SJSA1 (cell line): ENCODE measurements around the gene PRSS27. TPM values are rescaled to one million over a fixed set of nuclear protein-coding genes. Genes with fewer than 3 reads are reported as not detected.
"Not testable (repeated sequence)": the region's sequence is repeated elsewhere in the genome, so short reads cannot be mapped to it uniquely, and the experiment has no call there.

Experiments
- DNase-seq, 2 experiments: peaks; one replicate each; pipeline ENCODE4 v3.0.0-alpha.2; 2015 to 2020; ENCODE audit warnings: low spot score in 2 of 2, low read depth in 1 of 2
- H3K27ac ChIP-seq: fragments of 250-450 bp; sonication (Bioruptor Pico); 2 replicates; pipeline ENCODE4 v1.5.1; 2020; ENCODE audit warnings: mild to moderate bottlenecking, moderate library complexity
- H3K27me3 ChIP-seq: fragments of 250-450 bp; sonication (Bioruptor Pico); replicated peaks from 2 replicates; pipeline ENCODE4 v1.5.1; 2020; ENCODE audit warnings: mild to moderate bottlenecking, moderate library complexity
- H3K36me3 ChIP-seq: fragments of 250-450 bp; sonication (Bioruptor Pico); 2 replicates; pipeline ENCODE4 v1.5.1; 2020; ENCODE audit warnings: mild to moderate bottlenecking
- H3K4me1 ChIP-seq: fragments of 250-450 bp; sonication (Bioruptor Pico); replicated peaks from 2 replicates; pipeline ENCODE4 v1.6.1; 2021; ENCODE audit warnings: mild to moderate bottlenecking
- H3K4me3 ChIP-seq: fragments of 250-450 bp; sonication (Bioruptor Pico); 2 replicates; pipeline ENCODE4 v1.5.1; 2020; ENCODE audit warnings: mild to moderate bottlenecking
- H3K9me3 ChIP-seq: fragments of 250-450 bp; sonication (Bioruptor Pico); replicated peaks from 2 replicates; pipeline ENCODE4 v1.5.1; 2020; ENCODE audit warnings: mild to moderate bottlenecking
- total RNA-seq: library from RNA; depleted of rRNA; stranded (reverse); fragments of >200 nt; shearing (Covaris generic); gene quantifications from 2 replicates; pipeline ENCODE4 v1.2.3, GENCODE V29; 2014

Gene PRSS27
- total RNA-seq, 1 experiment from 2014 or later = 0.37 TPM

GRCh38 chr16:2724816-2725348 lies 4.9 kb upstream of the PRSS27 start:
- no peak overlapping the region for H3K4me3 ChIP-seq
- H3K27me3 ChIP-seq = peaks cover 15% of the 10 kb centered on the region
- DNase-seq = no peak
- H3K36me3 ChIP-seq = no peaks in the 10 kb centered on the region
- no peak overlapping the region for H3K27ac ChIP-seq
- no peaks in the 10 kb centered on the region for H3K9me3 ChIP-seq
- peaks cover 15% of the 10 kb centered on the region; the same call in 1 of the 2 replicates for H3K4me1 ChIP-seq

- Histone ChIP-seq H3K4me1 (peaks cover 15% of the 10 kb centered on the region; the same call in 1 of the 2 replicates), H3K27me3 (peaks cover 15% of the 10 kb centered on the region), H3K4me3 (no peak overlapping the region), H3K9me3 (no peaks in the 10 kb centered on the region), H3K27ac (no peak overlapping the region), H3K36me3 (no peaks in the 10 kb centered on the region)
- DNase-seq = no peak
Observed at GRCh38 chr16:2724088-2724676, 4.2 kb upstream of the PRSS27 start.

GRCh38 chr16:2721634-2722173 lies 1.7 kb upstream of the PRSS27 start:
- Histone ChIP-seq H3K4me1 (peaks cover 15% of the 10 kb centered on the region; the same call in 1 of the 2 replicates), H3K4me3 (peak overlapping the region; percentile 53), H3K27me3 (peaks cover 15% of the 10 kb centered on the region)
- H3K27ac ChIP-seq, H3K36me3 ChIP-seq, H3K9me3 ChIP-seq, DNase-seq: not testable (repeated sequence)

DNA sequence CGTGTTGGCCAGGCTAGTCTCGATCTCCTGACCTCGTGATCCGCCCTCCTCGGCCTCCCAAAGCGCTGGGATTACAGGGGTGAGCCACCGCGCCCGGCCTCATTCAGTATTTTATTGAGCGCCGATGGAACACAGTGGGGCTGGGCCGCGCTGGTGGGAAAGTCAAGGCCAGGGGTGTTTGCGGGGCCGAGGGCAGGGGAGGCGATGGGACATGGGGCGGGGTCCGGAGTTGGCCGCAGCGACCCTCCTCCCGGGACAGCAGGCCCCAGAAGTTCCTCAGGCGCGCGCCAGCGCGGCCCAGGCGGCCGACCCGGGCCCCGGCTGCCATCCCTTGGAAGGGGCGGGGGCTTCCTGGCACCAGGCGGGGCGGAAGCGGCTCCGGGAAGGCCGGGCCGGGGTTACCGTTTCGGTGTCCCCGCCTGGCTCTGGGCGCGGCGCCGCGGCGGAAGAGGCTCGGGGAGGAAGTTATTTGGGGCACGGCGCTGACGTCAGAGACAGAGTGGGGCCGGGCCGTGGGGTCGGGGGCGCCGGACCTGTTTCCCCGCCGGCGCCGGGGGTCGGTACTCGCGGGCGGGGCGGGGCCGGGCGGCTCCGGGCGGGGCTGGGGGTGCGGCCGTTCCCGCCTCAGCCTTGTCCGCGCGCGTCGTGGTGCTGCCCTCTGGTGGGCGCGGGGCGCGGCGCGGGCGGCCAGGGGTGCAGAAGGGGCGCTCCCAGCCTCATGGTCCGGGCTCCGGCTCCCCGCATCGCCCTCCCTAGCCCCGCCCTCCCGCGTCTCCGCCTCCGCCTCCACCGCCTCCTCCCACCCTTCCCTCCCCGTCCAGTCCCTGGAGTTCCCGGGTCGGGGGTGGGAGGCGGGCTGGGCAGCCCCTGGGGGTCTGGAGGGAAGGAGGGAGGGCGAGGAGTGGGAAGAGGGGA lies 952 bp upstream of the PRSS27 start:
- peaks cover 15% of the 10 kb centered on the region; the same call in 1 of the 2 replicates for H3K4me1 ChIP-seq
- H3K27ac ChIP-seq = peak overlapping the region; percentile 49
- peaks cover 16% of the 10 kb centered on the region for H3K27me3 ChIP-seq
- no peaks in the 10 kb centered on the region for H3K9me3 ChIP-seq
- DNase-seq = peak; percentile 78 to 91
- H3K4me3 ChIP-seq = peak overlapping the region; percentile 53
- no peaks in the 10 kb centered on the region for H3K36me3 ChIP-seq

GRCh38 chr16:2719328-2720063 lies 528 bp downstream of the PRSS27 start:
- H3K36me3 ChIP-seq = no peaks in the 10 kb centered on the region
- H3K4me1 ChIP-seq = peaks cover 19% of the 10 kb centered on the region
- H3K27ac ChIP-seq = no peak overlapping the region
- H3K9me3 ChIP-seq = no peaks in the 10 kb centered on the region
- no peak overlapping the region for H3K4me3 ChIP-seq
- H3K27me3 ChIP-seq = peaks cover 14% of the 10 kb centered on the region
- no peak for DNase-seq

DNA sequence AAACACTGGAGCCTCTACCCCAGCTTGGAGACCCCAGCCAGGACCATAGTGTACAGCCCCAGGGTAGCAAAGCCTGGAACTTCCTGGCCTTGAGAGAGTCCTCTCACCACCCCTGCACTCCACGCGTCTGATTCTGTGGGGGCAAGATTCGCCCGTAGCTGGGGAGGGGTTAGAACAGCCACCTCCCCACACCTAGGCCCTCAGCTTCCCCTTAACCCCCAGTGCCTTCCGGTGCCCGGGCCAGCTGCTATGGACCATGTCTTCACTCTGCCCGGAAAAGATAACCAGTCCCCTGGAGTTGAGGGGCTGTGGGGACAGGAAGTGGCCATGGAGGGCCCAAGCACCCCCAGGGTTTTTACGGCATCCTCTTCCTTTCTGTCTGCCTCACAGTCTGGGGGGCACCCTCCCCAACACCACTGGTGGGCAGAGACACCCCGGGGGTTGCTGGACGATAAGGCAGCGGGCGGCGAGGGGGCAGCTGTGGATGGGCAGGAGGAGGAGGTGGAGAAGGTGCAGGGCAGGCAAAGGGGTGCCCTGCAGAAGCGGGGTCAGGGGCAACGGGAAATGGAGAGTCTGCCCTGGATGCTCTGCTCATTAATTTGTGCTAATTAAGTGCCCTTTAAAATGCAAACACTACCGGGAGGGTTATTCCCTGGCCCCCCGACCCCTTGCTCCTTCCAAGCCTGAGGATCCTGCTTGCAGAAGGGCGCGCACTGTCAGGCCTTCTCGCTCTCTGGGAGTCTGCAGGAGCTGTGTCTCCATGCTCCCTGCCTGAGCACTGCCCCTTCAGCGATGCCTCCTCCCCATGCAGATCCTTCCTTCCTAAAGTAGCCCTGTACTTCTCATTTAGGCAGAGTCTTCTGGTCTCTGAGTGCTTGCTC lies 2.4 kb downstream of the PRSS27 start:
- Histone ChIP-seq H3K27ac (no peak overlapping the region), H3K36me3 (no peaks in the 10 kb centered on the region), H3K4me1 (peaks cover 12% of the 10 kb centered on the region), H3K9me3 (no peaks in the 10 kb centered on the region), H3K27me3 (peaks cover 9% of the 10 kb centered on the region), H3K4me3 (no peak overlapping the region)
- DNase-seq = no peak

DNA sequence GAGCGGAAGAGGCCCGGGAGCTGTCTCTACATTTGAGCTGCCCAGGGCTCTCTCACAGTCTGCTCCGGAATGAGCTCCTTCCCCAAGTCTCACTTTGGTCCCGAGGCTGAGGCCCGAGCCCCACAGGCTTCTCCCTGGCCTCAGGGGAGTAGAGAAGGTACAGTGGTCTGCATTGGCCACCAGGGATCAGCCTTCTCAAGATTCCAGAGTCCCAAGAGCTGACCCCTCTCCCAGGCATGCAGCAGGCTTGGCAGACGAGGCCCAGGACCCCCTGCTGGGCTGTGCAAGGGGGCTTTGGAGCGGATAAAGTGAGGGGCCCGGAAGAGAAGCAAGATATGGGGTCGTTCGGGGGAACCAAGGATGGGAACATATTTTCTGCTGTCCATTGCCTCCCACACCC lies 3.1 kb downstream of the PRSS27 start:
- Histone ChIP-seq H3K4me3 (no peak overlapping the region), H3K4me1 (peaks cover 12% of the 10 kb centered on the region), H3K36me3 (no peaks in the 10 kb centered on the region), H3K27ac (no peak overlapping the region), H3K27me3 (peaks cover 9% of the 10 kb centered on the region), H3K9me3 (no peaks in the 10 kb centered on the region)
- DNase-seq = no peak

GRCh38 chr16:2715966-2716885 lies 3.8 kb downstream of the PRSS27 start:
- Histone ChIP-seq H3K4me3 (no peak overlapping the region), H3K36me3 (no peaks in the 10 kb centered on the region), H3K27ac (no peak overlapping the region), H3K4me1 (peaks cover 9% of the 10 kb centered on the region), H3K9me3 (no peaks in the 10 kb centered on the region), H3K27me3 (peaks cover 9% of the 10 kb centered on the region)
- DNase-seq = no peak

DNA sequence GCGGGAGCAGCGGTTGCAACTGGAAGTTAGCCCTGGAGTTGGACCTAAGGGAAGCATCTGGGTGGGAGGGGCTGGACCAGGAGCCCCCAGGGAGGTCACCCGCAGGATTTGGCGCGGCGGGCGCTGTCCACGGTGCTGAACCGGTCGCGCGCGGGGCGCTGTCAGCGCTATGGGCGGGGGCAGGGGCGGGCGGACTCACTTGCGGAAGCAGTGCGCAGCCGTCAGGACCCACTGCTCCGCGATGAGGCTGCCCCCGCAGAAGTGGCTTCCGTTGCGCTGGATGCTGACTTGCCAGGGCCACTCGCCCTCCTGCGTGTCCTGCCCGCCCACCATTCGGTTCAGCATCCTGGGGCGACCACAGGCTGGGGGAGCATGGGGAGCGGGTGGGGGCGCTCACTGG lies 4.5 kb downstream of the PRSS27 start:
- Histone ChIP-seq H3K27ac (no peak overlapping the region), H3K9me3 (no peaks in the 10 kb centered on the region), H3K4me3 (no peak overlapping the region), H3K36me3 (no peaks in the 10 kb centered on the region; the same call in 1 of the 2 replicates), H3K4me1 (peaks cover 5% of the 10 kb centered on the region), H3K27me3 (peaks cover 9% of the 10 kb centered on the region)
- no peak for DNase-seq

DNA sequence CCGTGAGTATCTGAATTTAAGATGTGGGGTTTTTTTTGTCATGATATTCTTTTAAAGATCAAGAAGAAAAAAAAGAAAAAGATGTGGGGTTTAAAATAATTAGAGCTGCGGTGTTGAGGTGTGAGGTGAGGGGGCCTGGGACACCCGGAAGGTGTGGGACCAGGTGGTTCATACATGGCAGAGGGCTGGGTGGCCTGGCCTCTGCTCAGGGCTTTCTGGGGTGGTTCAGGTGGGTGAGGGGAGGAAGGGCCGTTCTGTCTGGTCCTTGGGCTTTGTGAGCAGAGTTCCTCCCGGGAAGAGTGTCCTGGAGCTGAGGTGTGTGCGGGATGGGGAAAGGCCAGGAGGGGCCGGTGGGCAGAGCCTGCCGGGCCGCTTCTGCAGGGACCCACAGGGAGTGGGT lies 5.0 kb downstream of the PRSS27 start:
- H3K27me3 ChIP-seq = peaks cover 9% of the 10 kb centered on the region

GRCh38 chr16:2713985-2714774 lies 5.8 kb downstream of the PRSS27 start:
- peaks cover 3% of the 10 kb centered on the region for H3K4me1 ChIP-seq
- H3K27ac ChIP-seq = no peak overlapping the region
- H3K27me3 ChIP-seq = peaks cover 9% of the 10 kb centered on the region
- H3K4me3 ChIP-seq = no peak overlapping the region
- H3K9me3 ChIP-seq = no peaks in the 10 kb centered on the region
- H3K36me3 ChIP-seq = peaks cover 8% of the 10 kb centered on the region; the same call in 1 of the 2 replicates
- no peak for DNase-seq

More for the DNA sequence above, 5.0 kb downstream of the PRSS27 start:
- Histone ChIP-seq H3K4me3 (no peak overlapping the region), H3K27ac (no peak overlapping the region), H3K4me1 (peaks cover 3% of the 10 kb centered on the region), H3K36me3 (peaks cover 1% of the 10 kb centered on the region; the same call in 1 of the 2 replicates), H3K9me3 (no peaks in the 10 kb centered on the region)
- no peak for DNase-seq
